Central memory CD8-positive, alpha-beta T cell (primary cell): ENCODE results near the gene ADAMTS16.

Source experiments
- ATAC-seq: fragments of 150-1000 bp; cut with Tn5 transposase; replicated peaks from 2 replicates; pipeline ENCODE4 v1.10.0; 2022; ENCODE audit warnings: mild to moderate bottlenecking, moderate FRiP score, moderate number of reproducible peaks; ENCODE audit not compliant: poor library complexity, severe bottlenecking; ENCODE audit errors: extremely low read depth
- DNase-seq, 2 donors: peaks; one replicate each; pipeline ENCODE4 v3.0.0; 2021; ENCODE audit warnings: low spot score in 2 of 2
- H3K27ac Mint-ChIP-seq: one replicate; pipeline ENCODE4 v1.8.0; 2022; ENCODE audit warnings: low read depth, mild to moderate bottlenecking, moderate library complexity, mixed read lengths
- H3K27me3 Mint-ChIP-seq: one replicate; pipeline ENCODE4 v1.8.0; 2022; ENCODE audit warnings: mixed read lengths
- H3K36me3 Mint-ChIP-seq: one replicate; pipeline ENCODE4 v1.8.0; 2022; ENCODE audit warnings: mild to moderate bottlenecking, moderate library complexity, mixed read lengths; ENCODE audit not compliant: insufficient read depth
- H3K4me1 Mint-ChIP-seq: one replicate; pipeline ENCODE4 v1.8.0; 2022; ENCODE audit warnings: mixed read lengths
- H3K4me3 Mint-ChIP-seq: one replicate; pipeline ENCODE4 v1.8.0; 2022; ENCODE audit warnings: mild to moderate bottlenecking, moderate library complexity, mixed read lengths
- H3K9me3 Mint-ChIP-seq: one replicate; pipeline ENCODE4 v1.8.0; 2022; ENCODE audit warnings: mixed read lengths

ADAMTS16 gene

GRCh38 chr5:5179079-5179478, 38.9 kb downstream of the ADAMTS16 start:
- Mint-ChIP-seq H3K9me3 (no peaks in the 10 kb centered on the region), H3K4me1 (no peaks in the 10 kb centered on the region), H3K27ac (no peak overlapping the region), H3K27me3 (peaks cover 26% of the 10 kb centered on the region), H3K4me3 (no peak overlapping the region), H3K36me3 (no peaks in the 10 kb centered on the region)
- no peak for DNase-seq
- ATAC-seq, result no peak

- no peaks in the 10 kb centered on the region for H3K36me3 Mint-ChIP-seq
- DNase-seq (no peak), ATAC-seq (no peak)
- no peak overlapping the region for H3K4me3 Mint-ChIP-seq
- H3K9me3 Mint-ChIP-seq, result no peaks in the 10 kb centered on the region
- H3K4me1 Mint-ChIP-seq, result no peaks in the 10 kb centered on the region
- no peak overlapping the region for H3K27ac Mint-ChIP-seq
- H3K27me3 Mint-ChIP-seq, result peaks cover 26% of the 10 kb centered on the region
These were observed 39.5 kb downstream of the ADAMTS16 start for GRCh38 chr5:5179597-5179996.

GRCh38 chr5:5181650-5182324, 41.7 kb downstream of the ADAMTS16 start:
- H3K27ac Mint-ChIP-seq, result no peak overlapping the region
- DNase-seq (no peak), ATAC-seq (no peak)
- H3K27me3 Mint-ChIP-seq, result peaks cover 22% of the 10 kb centered on the region
- no peaks in the 10 kb centered on the region for H3K9me3 Mint-ChIP-seq
- H3K4me1 Mint-ChIP-seq, result no peaks in the 10 kb centered on the region
- no peaks in the 10 kb centered on the region for H3K36me3 Mint-ChIP-seq
- H3K4me3 Mint-ChIP-seq, result no peak overlapping the region

GRCh38 chr5:5182508-5183188, 42.5 kb downstream of the ADAMTS16 start:
- Mint-ChIP-seq H3K9me3 (no peaks in the 10 kb centered on the region), H3K36me3 (no peaks in the 10 kb centered on the region), H3K27me3 (peaks cover 17% of the 10 kb centered on the region), H3K4me3 (no peak overlapping the region), H3K4me1 (no peaks in the 10 kb centered on the region), H3K27ac (no peak overlapping the region)
- DNase-seq (no peak), ATAC-seq (no peak)

- Mint-ChIP-seq H3K36me3 (no peaks in the 10 kb centered on the region), H3K4me1 (no peaks in the 10 kb centered on the region), H3K27ac (no peak overlapping the region), H3K27me3 (peaks cover 17% of the 10 kb centered on the region), H3K4me3 (no peak overlapping the region), H3K9me3 (no peaks in the 10 kb centered on the region)
- ATAC-seq (no peak), DNase-seq (no peak)
These were observed 43.1 kb downstream of the ADAMTS16 start for GRCh38 chr5:5183189-5183699.

GRCh38 chr5:5183933-5184332, 43.8 kb downstream of the ADAMTS16 start:
- Mint-ChIP-seq H3K27me3 (peaks cover 17% of the 10 kb centered on the region), H3K4me1 (no peaks in the 10 kb centered on the region), H3K4me3 (no peak overlapping the region), H3K27ac (no peak overlapping the region), H3K36me3 (no peaks in the 10 kb centered on the region), H3K9me3 (no peaks in the 10 kb centered on the region)
- DNase-seq (no peak), ATAC-seq (no peak)

GRCh38 chr5:5188376-5189050, 48.4 kb downstream of the ADAMTS16 start:
- peaks cover 1% of the 10 kb centered on the region for H3K27me3 Mint-ChIP-seq
- DNase-seq, result no peak
- no peaks in the 10 kb centered on the region for H3K4me1 Mint-ChIP-seq
- H3K4me3 Mint-ChIP-seq, result no peak overlapping the region
- H3K36me3 Mint-ChIP-seq, result no peaks in the 10 kb centered on the region
- no peak for ATAC-seq
- H3K9me3 Mint-ChIP-seq, result no peaks in the 10 kb centered on the region
- H3K27ac Mint-ChIP-seq, result no peak overlapping the region

- no peaks in the 10 kb centered on the region for H3K9me3 Mint-ChIP-seq
- H3K27ac Mint-ChIP-seq, result no peak overlapping the region
- H3K36me3 Mint-ChIP-seq, result no peaks in the 10 kb centered on the region
- no peaks in the 10 kb centered on the region for H3K4me1 Mint-ChIP-seq
- ATAC-seq (no peak), DNase-seq (no peak)
- H3K27me3 Mint-ChIP-seq, result no peaks in the 10 kb centered on the region
- H3K4me3 Mint-ChIP-seq, result no peak overlapping the region
These were observed 48.9 kb downstream of the ADAMTS16 start for GRCh38 chr5:5189051-5189430.

GRCh38 chr5:5191906-5192305, 51.8 kb downstream of the ADAMTS16 start:
- no peaks in the 10 kb centered on the region for H3K4me1 Mint-ChIP-seq
- H3K36me3 Mint-ChIP-seq, result no peaks in the 10 kb centered on the region
- no peak overlapping the region for H3K4me3 Mint-ChIP-seq
- no peak for ATAC-seq
- DNase-seq, result no peak
- peaks cover 7% of the 10 kb centered on the region for H3K9me3 Mint-ChIP-seq
- H3K27me3 Mint-ChIP-seq, result no peaks in the 10 kb centered on the region
- no peak overlapping the region for H3K27ac Mint-ChIP-seq

- Mint-ChIP-seq H3K9me3 (peaks cover 9% of the 10 kb centered on the region), H3K27ac (no peak overlapping the region), H3K27me3 (no peaks in the 10 kb centered on the region), H3K4me3 (no peak overlapping the region), H3K36me3 (no peaks in the 10 kb centered on the region), H3K4me1 (no peaks in the 10 kb centered on the region)
- no peak for DNase-seq
- no peak for ATAC-seq
These were observed 52.6 kb downstream of the ADAMTS16 start for GRCh38 chr5:5192681-5193080.

GRCh38 chr5:5195128-5195918, 55.2 kb downstream of the ADAMTS16 start:
- DNase-seq (no peak), ATAC-seq (no peak)
- Mint-ChIP-seq H3K4me3 (no peak overlapping the region), H3K9me3 (peaks cover 14% of the 10 kb centered on the region), H3K4me1 (no peaks in the 10 kb centered on the region), H3K36me3 (no peaks in the 10 kb centered on the region), H3K27me3 (no peaks in the 10 kb centered on the region), H3K27ac (no peak overlapping the region)

GRCh38 chr5:5198135-5198534, 58.0 kb downstream of the ADAMTS16 start:
- Mint-ChIP-seq H3K36me3 (no peaks in the 10 kb centered on the region), H3K9me3 (peaks cover 14% of the 10 kb centered on the region), H3K4me1 (no peaks in the 10 kb centered on the region), H3K27me3 (no peaks in the 10 kb centered on the region), H3K27ac (no peak overlapping the region), H3K4me3 (no peak overlapping the region)
- ATAC-seq (no peak), DNase-seq (no peak)
